GM21390 (cell line): ENCODE measurements around the gene GOLGA8B.
"Not testable (repeated sequence)": the region's sequence is repeated elsewhere in the genome, so short reads cannot be mapped to it uniquely, and the experiment has no call there.

Experiments
- ATAC-seq: cut with Tn5 transposase; IDR thresholded peaks from one replicate; pipeline ENCODE4 v1.9.1; 2021; ENCODE audit not compliant: unreplicated experiment

GOLGA8B gene

GRCh38 chr15:34564711-34565110 is 18.7 kb downstream of the GOLGA8B start:
- not testable (repeated sequence) for ATAC-seq

GRCh38 chr15:34560814-34561213 is 22.6 kb downstream of the GOLGA8B start:
- not testable (repeated sequence) for ATAC-seq

GRCh38 chr15:34559764-34560163 is 23.7 kb downstream of the GOLGA8B start:
- ATAC-seq: not testable (repeated sequence)

- not testable (repeated sequence) for ATAC-seq
Observed at GRCh38 chr15:34555162-34555561, 28.3 kb downstream of the GOLGA8B start.

GRCh38 chr15:34554716-34555115 is 28.7 kb downstream of the GOLGA8B start:
- ATAC-seq: not testable (repeated sequence)

- ATAC-seq: not testable (repeated sequence)
Observed at GRCh38 chr15:34554126-34554525, 29.3 kb downstream of the GOLGA8B start.

GRCh38 chr15:34550129-34550528 is 33.3 kb downstream of the GOLGA8B start:
- ATAC-seq: not testable (repeated sequence)

GRCh38 chr15:34549381-34549809 is 34.1 kb downstream of the GOLGA8B start:
- ATAC-seq: peak; percentile 49

- ATAC-seq: not testable (repeated sequence)
Observed at GRCh38 chr15:34543860-34544649, 39.4 kb downstream of the GOLGA8B start.

GRCh38 chr15:34535857-34536256 is 47.6 kb downstream of the GOLGA8B start:
- ATAC-seq: not testable (repeated sequence)
